Measurements from ENCODE around the gene KLHL2. TPM values are rescaled to one million over a fixed set of nuclear protein-coding genes. Genes with fewer than 3 reads are reported as not detected.

KLHL2 gene
- total and polyA plus RNA-seq, 2 of the 13 experiments (the other 11 are each of a cell fraction or from before 2014, with no cell fraction given), result 9.2 to 17.6 TPM

- no peak; the same call in 1 of the 2 replicates for TF ChIP-seq AKNA (CRISPR knock-in tag; IDR thresholded peaks at IDR 0.05; ENCODE audit: borderline replicate concordance)
- peak; percentile 72; the same call in 1 of the 2 replicates for TF ChIP-seq KIAA2018 (CRISPR knock-in tag; IDR thresholded peaks at IDR 0.05; ENCODE audit: borderline replicate concordance)
- peak; percentile 30 for TF ChIP-seq RAD21 (CRISPR knock-in tag; IDR thresholded peaks at IDR 0.05)
- peak; percentile 82; the same call in 1 of the 2 replicates for TF ChIP-seq ZNF709 (CRISPR knock-in tag; IDR thresholded peaks at IDR 0.05)
- peak; percentile 76; the same call in 1 of the 2 replicates for TF ChIP-seq ETV6 (CRISPR knock-in tag; conservative IDR thresholded peaks at IDR 0.05)
- no peak for TF ChIP-seq ZNF232 (CRISPR knock-in tag; IDR thresholded peaks at IDR 0.05; ENCODE audit: borderline replicate concordance)
- TF ChIP-seq XBP1 (CRISPR knock-in tag; IDR thresholded peaks at IDR 0.05), result no peak
- TF ChIP-seq GLI4 (CRISPR knock-in tag; IDR thresholded peaks at IDR 0.05; ENCODE audit: borderline replicate concordance), result peak; percentile 42; the same call in 1 of the 2 replicates
- TF ChIP-seq THAP9 (CRISPR knock-in tag; IDR thresholded peaks at IDR 0.05; ENCODE audit: borderline replicate concordance), result peak; percentile 83
- peak; percentile 66 for TF ChIP-seq IKZF4 (CRISPR knock-in tag; IDR thresholded peaks at IDR 0.05; ENCODE audit: borderline replicate concordance, low read depth, not compliant biosample characterization)
- TF ChIP-seq RBM22 (optimal IDR thresholded peaks at IDR 0.05; ENCODE audit: low read length), result no peak
These were observed 120.1 kb downstream of the KLHL2 start, which contains the start of gene MSMO1 (continued) for GRCh38 chr4:165327211-165328100.
